GM10266 (cell line): ENCODE data around the gene LOC101059915.
"Not testable (repeated sequence)": the region's sequence is repeated elsewhere in the genome, so short reads cannot be mapped to it uniquely, and the experiment has no call there.

Experiments
- DNase-seq: peaks from one replicate; pipeline ENCODE4 v3.0.0; 2012; ENCODE audit errors: extremely low spot score
- TF ChIP-seq, protein P1 (sequence below): IDR thresholded peaks from 2 replicates; pipeline ENCODE4 v1.5.1; 2012; ENCODE audit warnings: mild to moderate bottlenecking, low read depth; ENCODE audit not compliant: control insufficient read depth, insufficient read depth; ENCODE audit errors: missing control alignments

LOC101059915 gene

DNA sequence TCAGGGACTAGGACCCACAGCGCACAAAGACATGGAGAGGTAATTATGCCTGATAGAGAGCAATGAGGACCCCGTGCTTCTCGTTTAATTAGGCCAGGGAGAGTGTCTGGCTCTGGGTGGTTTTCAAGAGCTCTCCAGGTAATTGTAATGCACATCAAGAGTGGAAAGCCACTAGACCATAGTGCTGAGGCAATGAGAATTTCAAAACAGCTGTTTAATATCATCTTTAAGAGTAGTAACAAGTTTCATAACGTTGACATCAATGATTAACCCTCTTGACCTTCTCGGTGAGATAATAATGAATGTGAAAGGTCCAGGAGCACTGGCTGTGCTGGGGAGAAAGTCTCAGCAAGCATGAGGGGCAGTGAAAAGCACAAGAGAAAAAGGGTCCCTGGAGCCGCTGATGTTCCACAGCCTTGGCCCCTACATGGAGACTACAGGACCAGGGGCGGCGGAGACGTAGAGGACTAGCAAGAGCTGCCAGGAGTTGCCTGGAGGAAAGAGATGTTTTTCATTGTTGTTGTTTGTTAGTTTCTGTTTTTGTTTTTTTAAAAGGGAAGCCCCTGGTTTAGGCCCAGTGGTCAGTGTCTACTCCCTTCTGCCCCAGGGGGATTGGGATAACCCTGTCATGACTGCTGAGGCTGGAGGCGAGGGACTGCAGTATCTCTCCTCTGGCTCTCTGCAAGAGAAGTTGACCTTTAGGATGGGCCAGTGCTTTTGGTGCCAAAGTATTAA lies 34.3 kb upstream of the LOC101059915 start:
- DNase-seq = no peak
- TF ChIP-seq, protein P1, sequence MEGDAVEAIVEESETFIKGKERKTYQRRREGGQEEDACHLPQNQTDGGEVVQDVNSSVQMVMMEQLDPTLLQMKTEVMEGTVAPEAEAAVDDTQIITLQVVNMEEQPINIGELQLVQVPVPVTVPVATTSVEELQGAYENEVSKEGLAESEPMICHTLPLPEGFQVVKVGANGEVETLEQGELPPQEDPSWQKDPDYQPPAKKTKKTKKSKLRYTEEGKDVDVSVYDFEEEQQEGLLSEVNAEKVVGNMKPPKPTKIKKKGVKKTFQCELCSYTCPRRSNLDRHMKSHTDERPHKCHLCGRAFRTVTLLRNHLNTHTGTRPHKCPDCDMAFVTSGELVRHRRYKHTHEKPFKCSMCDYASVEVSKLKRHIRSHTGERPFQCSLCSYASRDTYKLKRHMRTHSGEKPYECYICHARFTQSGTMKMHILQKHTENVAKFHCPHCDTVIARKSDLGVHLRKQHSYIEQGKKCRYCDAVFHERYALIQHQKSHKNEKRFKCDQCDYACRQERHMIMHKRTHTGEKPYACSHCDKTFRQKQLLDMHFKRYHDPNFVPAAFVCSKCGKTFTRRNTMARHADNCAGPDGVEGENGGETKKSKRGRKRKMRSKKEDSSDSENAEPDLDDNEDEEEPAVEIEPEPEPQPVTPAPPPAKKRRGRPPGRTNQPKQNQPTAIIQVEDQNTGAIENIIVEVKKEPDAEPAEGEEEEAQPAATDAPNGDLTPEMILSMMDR = no peak

DNA sequence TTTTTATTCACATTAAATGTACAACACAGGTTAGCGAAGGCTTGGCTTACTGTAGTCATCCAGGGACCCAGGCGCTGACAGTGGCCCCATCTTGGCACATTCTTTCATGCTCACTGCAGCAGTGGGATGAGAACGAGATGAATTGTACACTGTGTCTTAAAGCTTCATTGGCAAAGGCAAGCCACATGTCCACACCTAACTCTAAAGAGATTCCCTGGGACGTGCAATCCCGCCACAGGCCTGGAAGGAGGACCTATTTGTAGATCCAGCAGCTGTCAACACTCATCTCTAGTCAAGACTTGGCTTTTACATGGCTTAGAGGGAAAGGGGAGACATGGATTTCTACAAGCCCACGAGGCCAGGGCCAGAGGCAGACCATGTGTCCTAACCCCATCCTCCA lies 33.0 kb upstream of the LOC101059915 start:
- TF ChIP-seq, protein P1 = no peak
- no peak for DNase-seq

DNA sequence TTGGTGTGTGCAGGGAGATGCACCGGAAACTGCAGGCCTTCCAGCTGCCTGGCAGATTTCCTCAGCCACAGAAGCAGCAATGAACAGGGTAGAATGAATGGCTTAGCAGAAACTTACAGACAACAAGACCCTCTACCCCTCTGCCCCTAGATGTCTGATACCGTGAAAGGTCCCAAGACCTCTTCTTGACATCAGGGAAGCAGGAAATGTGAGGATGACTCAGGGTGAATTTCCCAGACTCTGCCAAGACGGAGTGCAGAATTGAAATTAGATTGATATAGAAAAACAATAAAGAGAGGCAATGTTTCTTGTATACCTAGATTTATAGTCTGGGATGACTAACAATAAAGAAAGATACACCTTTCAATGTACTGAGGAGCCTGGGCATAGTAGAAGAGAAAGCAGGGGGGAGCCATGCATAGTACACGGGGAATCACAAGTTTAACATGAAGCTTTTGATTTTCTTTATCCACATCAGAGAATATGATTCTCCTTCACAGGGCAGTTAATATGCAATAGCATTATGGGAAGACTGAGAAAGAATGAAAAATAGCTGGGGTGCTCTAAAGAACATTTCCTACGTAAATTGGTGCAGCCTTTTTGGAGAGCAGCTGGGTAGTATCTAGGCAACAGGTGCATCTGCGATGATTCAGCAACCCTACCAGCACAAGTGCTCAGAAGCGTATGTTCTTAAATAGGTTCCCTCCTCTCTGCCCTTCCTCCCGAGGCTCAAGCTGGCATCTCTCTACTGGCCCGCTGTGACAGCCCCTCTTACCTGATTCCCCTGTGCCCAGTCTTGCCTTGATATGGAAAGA lies 30.7 kb upstream of the LOC101059915 start:
- TF ChIP-seq, protein P1 = no peak
- no peak for DNase-seq

DNA sequence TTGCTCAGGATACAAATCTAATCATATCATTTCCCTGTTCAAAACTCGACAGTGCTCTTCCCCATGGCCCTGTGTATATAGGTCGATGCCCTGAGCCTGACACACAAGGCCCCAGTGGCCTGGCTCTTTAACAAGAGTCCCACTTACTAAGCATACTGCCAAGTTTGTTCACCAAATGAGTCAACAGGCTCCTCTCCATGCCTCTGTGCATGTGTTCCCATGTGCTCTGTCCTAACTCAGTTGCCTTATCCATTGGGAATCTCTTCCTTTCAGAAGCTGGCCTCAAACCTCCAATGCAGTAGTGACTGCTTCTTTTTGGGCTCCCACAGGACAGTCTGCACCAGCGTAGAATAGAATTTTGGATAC lies 30.1 kb upstream of the LOC101059915 start:
- no peak for DNase-seq
- TF ChIP-seq, protein P1 = no peak

DNA sequence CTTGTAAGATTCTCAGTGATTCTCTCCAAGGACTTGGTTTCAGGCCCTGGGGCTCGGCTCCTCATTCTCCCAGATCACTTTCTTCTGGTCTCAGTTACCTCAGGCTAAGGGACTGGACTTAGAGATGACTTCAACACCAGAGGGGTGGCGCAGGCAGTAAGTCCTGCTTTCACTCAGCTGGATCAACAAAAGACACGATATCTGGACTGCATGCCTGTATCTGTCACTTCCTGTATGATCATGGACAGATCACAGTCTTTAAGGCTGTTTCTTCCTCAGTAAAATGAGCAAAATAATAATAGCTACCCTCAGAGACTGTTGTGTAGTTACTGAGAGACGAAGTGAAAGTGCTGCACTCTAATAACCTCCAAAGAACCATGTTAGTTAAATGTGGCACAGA lies 29.5 kb upstream of the LOC101059915 start:
- DNase-seq = no peak
- TF ChIP-seq, protein P1 = no peak

DNA sequence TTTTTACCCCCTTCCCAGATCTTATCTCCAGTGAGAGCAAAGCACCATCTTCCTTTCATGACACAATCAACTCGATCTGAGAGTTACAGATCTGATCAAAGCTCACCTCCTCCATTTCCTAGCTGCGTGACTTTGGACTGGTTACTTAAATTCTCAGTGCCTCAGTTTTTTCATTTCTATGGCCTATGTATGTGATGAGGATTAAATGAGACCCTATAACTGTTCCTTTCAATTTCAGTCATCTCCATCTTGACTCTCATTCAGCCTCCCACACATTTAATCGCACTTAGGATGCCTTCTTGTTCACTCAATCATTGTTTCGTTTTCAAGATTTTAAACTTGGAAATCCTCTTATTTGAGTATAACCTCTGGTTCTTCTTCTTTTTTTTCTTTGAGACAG lies 28.9 kb upstream of the LOC101059915 start:
- DNase-seq = no peak
- TF ChIP-seq, protein P1 = no peak

DNA sequence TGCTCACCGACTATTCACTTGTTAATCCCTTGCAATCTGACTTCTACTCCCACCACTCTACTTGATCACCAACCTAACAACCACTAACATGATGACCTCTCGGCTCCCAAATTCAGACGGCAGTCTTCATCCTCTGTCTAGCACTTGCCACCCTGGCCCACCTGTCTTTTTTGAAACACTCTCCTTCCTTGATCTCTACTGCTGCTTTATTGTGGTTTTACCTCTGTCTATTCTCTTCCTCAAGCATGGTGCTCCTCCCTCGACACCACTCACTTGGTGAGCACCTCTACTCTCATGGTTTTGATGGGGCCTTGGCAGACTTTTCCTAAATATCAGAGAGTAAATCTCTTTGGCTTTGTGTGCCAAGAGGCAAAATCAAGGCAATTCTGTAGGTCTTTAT lies 27.3 kb upstream of the LOC101059915 start:
- TF ChIP-seq, protein P1 = no peak
- DNase-seq = no peak

DNA sequence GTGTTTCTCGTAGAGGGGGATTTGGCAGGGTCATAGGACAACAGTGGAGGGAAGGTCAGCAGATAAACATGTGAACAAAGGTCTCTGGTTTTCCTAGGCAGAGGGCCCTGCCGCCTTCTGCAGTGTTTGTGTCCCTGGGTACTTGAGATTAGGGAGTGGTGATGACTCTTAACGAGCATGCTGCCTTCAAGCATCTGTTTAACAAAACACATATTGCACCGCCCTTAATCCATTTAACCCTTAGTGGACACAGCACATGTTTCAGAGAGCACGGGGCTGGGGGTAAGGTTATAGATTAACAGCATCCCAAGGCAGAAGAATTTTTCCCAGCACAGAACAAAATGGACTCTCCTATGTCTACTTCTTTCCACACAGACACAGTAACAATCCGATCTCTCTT lies 22.9 kb upstream of the LOC101059915 start:
- DNase-seq = not testable (repeated sequence)
